HL-60 (cell line): ENCODE results near the gene NMU.

ENCODE experiments used
- CTCF ChIP-seq: IDR thresholded peaks from one replicate; pipeline ENCODE4 v1.5.1; 2011; ENCODE audit warnings: low read length, control low read depth, inconsistent platforms; ENCODE audit not compliant: insufficient read depth
- POLR2AphosphoS5 ChIP-seq: IDR thresholded peaks from 2 replicates; pipeline ENCODE4 v1.6.1; 2012; ENCODE audit warnings: low read depth
- REST ChIP-seq: IDR thresholded peaks from 2 replicates; pipeline ENCODE4 v1.6.1; 2012; ENCODE audit warnings: low read depth; ENCODE audit not compliant: insufficient replicate concordance

GRCh38 chr4:55574252-55574651, 61.8 kb downstream of the NMU start:
- TF ChIP-seq CTCF, result no peak
- no peak for TF ChIP-seq POLR2AphosphoS5
- TF ChIP-seq REST, result no peak
